ENCODE measurements around the gene PRODH. TPM values are rescaled to one million over a fixed set of nuclear protein-coding genes. Genes with fewer than 3 reads are reported as not detected.
"Not testable (repeated sequence)": the region's sequence is repeated elsewhere in the genome, so short reads cannot be mapped to it uniquely, and the experiment has no call there.

The PRODH gene
- total RNA-seq, 1 donor from 2014 or later, result 0.43 TPM

- no peak for DNase-seq (ENCODE audit: low read depth)
Observed at GRCh38 chr22:18909556-18909955, 26.5 kb downstream of the PRODH start.

GRCh38 chr22:18906896-18907295, 29.2 kb downstream of the PRODH start:
- DNase-seq (ENCODE audit: low read depth), result no peak

GRCh38 chr22:18906410-18906745, 29.7 kb downstream of the PRODH start:
- not testable (repeated sequence) for DNase-seq (ENCODE audit: low read depth)

GRCh38 chr22:18905540-18906409, 30.3 kb downstream of the PRODH start, which contains the start of gene DGCR6:
Gene DGCR6, plus strand, starts transcription at chr22:18906320. Its CDS starts 55 bp downstream, at chr22:18906375.
- DNase-seq (ENCODE audit: low read depth), result no peak

GRCh38 chr22:18896037-18896657, 39.9 kb downstream of the PRODH start:
- peak; percentile 0 for DNase-seq (ENCODE audit: low read depth)

- not testable (repeated sequence) for DNase-seq (ENCODE audit: low read depth)
Observed at GRCh38 chr22:18893775-18894174, 42.3 kb downstream of the PRODH start.

GRCh38 chr22:18890510-18891192, 45.4 kb downstream of the PRODH start:
- DNase-seq (ENCODE audit: low read depth), result not testable (repeated sequence)

GRCh38 chr22:18888115-18888514, 48.0 kb downstream of the PRODH start:
- no peak for DNase-seq (ENCODE audit: low read depth)

- not testable (repeated sequence) for DNase-seq (ENCODE audit: low read depth)
Observed at GRCh38 chr22:18884465-18884864, 51.6 kb downstream of the PRODH start.

GRCh38 chr22:18881260-18881659, 54.8 kb downstream of the PRODH start:
- DNase-seq (ENCODE audit: low read depth), result not testable (repeated sequence)

Other genes with a start within 250 kb of the PRODH start
- 2.3 and 5.0 TPM in 2 replicates for gene DGCR6, start 30.0 kb downstream of the PRODH start, total RNA-seq
- gene DGCR2, start 186.1 kb upstream of the PRODH start, total RNA-seq, result 60.8 and 63.8 TPM in 2 replicates
- gene TSSK2, start 195.0 kb upstream of the PRODH start, total RNA-seq, result not detected in 2 replicates
- 17.5 and 21.1 TPM in 2 replicates for gene ESS2, start 208.4 kb upstream of the PRODH start, total RNA-seq
- not detected in 2 replicates for gene GSC2, start 214.0 kb upstream of the PRODH start, total RNA-seq
- 34.1 and 36.2 TPM in 2 replicates for gene SLC25A1, start 242.4 kb upstream of the PRODH start, total RNA-seq

Data from myocyte (in vitro differentiated cells).